GM12891 (cell line): ENCODE data around the gene INTS12.
"Not testable (repeated sequence)": the region's sequence is repeated elsewhere in the genome, so short reads cannot be mapped to it uniquely, and the experiment has no call there.

Experiments
- DNase-seq: peaks from one replicate; pipeline ENCODE4 v3.0.0; 2011; ENCODE audit warnings: low spot score; ENCODE audit not compliant: insufficient read length
- FAIRE-seq: peaks from 2 replicates; lab custom pipeline; 2011; peaks lifted over from hg19 to GRCh38; lab: Jason Lieb, UNC
- PAX5 ChIP-seq: IDR thresholded peaks from 2 replicates; pipeline ENCODE4 v1.6.1; 2011; ENCODE audit warnings: low read length, moderate library complexity, mild to moderate bottlenecking; ENCODE audit not compliant: insufficient read depth, severe bottlenecking
- POLR2A ChIP-seq: IDR thresholded peaks from 2 replicates; pipeline ENCODE4 v1.6.1; 2011; ENCODE audit warnings: low read depth, low read length, control low read depth
- POLR2AphosphoS5 ChIP-seq: IDR thresholded peaks from 2 replicates; pipeline ENCODE4 v1.6.1; 2011; ENCODE audit warnings: low read depth, low read length, control low read depth
- POU2F2 ChIP-seq: IDR thresholded peaks from 2 replicates; pipeline ENCODE4 v1.6.1; 2011; ENCODE audit warnings: low read depth, mild to moderate bottlenecking, control low read depth, low read length, moderate library complexity
- SPI1 ChIP-seq: IDR thresholded peaks from 2 replicates; pipeline ENCODE4 v1.6.1; 2011; ENCODE audit warnings: low read depth, low read length, control low read depth
- TAF1 ChIP-seq: IDR thresholded peaks from 2 replicates; pipeline ENCODE4 v1.6.1; 2011; ENCODE audit warnings: low read depth, low read length, control low read depth

Gene INTS12

GRCh38 chr4:105719204-105719603 lies 10.7 kb upstream of the INTS12 start:
- FAIRE-seq (no peak), DNase-seq (no peak)
- TF ChIP-seq SPI1 (no peak), PAX5 (no peak), TAF1 (no peak), POU2F2 (no peak), POLR2AphosphoS5 (no peak), POLR2A (no peak)

GRCh38 chr4:105715692-105716278 lies 7.3 kb upstream of the INTS12 start:
- DNase-seq (no peak), FAIRE-seq (no peak)

DNA sequence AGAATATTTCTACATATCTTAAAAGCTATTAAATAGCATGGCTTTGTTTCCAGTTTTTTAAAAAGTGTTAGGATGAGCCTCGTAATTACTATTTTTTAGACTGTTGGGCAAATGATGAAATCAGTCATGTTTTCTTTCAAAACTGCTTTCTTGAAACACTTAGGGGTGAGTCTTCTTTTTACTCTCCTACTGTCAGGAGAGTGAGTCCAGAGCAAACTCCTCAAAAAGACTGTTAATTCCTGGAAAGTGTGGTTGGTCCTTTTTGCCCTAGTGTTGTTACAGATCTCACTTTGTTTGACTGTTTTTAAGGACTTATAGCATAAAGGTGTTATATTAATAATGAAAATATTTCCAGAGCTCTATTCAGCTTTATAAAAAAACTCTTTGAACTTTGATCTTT lies 6.4 kb upstream of the INTS12 start:
- DNase-seq (no peak), FAIRE-seq (no peak)
- TF ChIP-seq TAF1 (no peak), POLR2A (no peak), PAX5 (no peak), SPI1 (no peak), POU2F2 (no peak), POLR2AphosphoS5 (no peak)

More at GRCh38 chr4:105715692-105716278, 7.3 kb upstream of the INTS12 start:
- no peak for TF ChIP-seq SPI1
- no peak for TF ChIP-seq POLR2AphosphoS5
- no peak for TF ChIP-seq POU2F2
- no peak for TF ChIP-seq PAX5
- no peak for TF ChIP-seq POLR2A
- no peak for TF ChIP-seq TAF1

DNA sequence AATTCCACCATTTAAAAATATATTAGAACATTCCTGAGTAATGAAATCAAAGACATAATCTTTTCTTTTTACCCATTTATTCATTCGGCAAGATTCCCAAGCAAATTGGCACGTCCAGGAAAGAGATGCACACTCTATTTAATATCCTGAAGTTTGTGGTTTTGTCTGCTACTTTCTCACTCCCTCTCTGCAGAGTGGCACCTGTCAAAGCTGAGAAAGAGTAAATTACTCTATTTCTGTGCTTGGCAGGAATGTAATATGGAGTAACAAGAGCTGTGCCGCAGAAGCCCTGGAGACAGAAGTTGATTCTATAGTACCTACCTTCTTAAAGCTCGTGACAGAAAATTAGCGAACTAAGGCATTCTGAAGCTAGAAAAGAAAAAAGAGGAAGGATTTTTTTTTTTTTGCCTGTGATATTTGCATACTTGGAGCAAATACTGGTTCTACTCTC lies 5.6 kb upstream of the INTS12 start:
- peak; percentile 13 for FAIRE-seq
- TF ChIP-seq POLR2AphosphoS5 (no peak), TAF1 (no peak), SPI1 (no peak), POLR2A (no peak), PAX5 (no peak), POU2F2 (no peak)
- DNase-seq: no peak

DNA sequence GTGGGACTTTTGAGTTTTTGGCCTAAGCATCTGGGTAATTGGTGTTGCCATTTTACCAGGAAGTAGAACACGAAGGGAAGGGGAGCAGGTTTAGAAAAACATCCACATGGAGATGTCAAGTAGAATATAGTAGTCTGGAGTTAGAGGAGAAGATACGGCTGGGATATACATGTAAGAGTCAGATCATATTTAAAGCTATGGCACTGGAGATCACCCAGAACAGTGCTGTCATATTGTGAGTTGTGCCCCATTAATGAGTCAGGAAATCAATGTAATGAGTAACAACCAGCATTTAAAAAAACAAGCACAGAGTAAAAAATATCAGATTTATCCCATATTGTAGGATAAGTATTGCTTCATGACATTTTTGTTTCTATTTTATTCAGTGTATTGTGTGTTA lies 4.3 kb upstream of the INTS12 start:
- TF ChIP-seq SPI1 (no peak), POLR2A (no peak), PAX5 (no peak), POU2F2 (no peak), POLR2AphosphoS5 (no peak), TAF1 (no peak)
- DNase-seq (no peak), FAIRE-seq (no peak)

GRCh38 chr4:105710678-105711077 lies 2.2 kb upstream of the INTS12 start:
- FAIRE-seq (no peak), DNase-seq (no peak)
- TF ChIP-seq TAF1 (no peak), PAX5 (no peak), POLR2AphosphoS5 (no peak), POLR2A (no peak), SPI1 (no peak), POU2F2 (no peak)

GRCh38 chr4:105710012-105710600 lies 1.6 kb upstream of the INTS12 start:
- TF ChIP-seq PAX5 (no peak), POLR2AphosphoS5 (no peak), TAF1 (no peak), POLR2A (no peak), POU2F2 (no peak)
- DNase-seq: no peak
- FAIRE-seq: no peak

DNA sequence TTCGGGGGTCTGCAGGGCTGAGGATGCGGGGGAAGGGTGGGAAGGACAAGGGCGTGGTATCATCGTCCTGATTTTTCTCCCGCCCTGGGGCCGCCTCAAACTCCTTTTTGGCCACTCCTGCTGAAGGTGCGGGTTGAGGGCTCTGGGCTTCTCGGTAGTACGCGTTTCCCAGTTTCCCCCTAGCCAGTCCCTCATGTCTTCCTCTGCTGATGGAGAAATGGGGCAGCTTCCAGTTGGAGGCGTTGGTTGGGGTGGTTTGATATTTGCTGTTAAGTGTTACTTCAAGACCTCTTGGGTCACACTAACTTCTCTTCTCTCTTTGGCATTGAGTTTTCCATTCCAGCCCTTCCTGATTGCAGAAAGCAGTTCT lies 577 bp upstream of the INTS12 start:
- DNase-seq (no peak), FAIRE-seq (no peak)
- no peak for TF ChIP-seq POU2F2

GRCh38 chr4:105707782-105708180 lies 708 bp downstream of the INTS12 start:
- DNase-seq (no peak), FAIRE-seq (no peak)
- no peak for TF ChIP-seq POLR2A
- no peak for TF ChIP-seq POLR2AphosphoS5
- no peak for TF ChIP-seq SPI1
- no peak for TF ChIP-seq POU2F2
- no peak for TF ChIP-seq PAX5
- TF ChIP-seq TAF1: no peak

DNA sequence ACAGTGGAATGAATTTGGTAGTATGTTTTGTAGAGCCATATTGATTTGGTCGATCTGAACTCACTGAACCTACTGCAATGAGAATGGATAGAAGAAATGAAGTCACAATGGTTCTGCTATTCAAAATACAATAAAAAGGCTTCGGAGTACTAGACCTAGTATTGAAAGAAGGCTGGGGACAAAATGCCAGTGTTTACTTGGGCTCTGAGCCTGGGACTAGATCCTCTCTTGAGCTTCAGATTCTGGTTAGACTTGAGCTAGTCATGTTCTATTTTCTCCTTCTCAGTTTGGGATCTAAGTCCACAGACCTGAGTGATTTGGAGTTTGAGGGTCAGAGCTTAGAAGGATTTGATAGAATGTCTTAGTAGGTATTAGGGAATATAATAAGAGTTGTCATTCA lies 9.9 kb downstream of the INTS12 start:
- FAIRE-seq: no peak
- TF ChIP-seq PAX5: no peak
- TF ChIP-seq POLR2AphosphoS5: no peak
- no peak for DNase-seq

DNA sequence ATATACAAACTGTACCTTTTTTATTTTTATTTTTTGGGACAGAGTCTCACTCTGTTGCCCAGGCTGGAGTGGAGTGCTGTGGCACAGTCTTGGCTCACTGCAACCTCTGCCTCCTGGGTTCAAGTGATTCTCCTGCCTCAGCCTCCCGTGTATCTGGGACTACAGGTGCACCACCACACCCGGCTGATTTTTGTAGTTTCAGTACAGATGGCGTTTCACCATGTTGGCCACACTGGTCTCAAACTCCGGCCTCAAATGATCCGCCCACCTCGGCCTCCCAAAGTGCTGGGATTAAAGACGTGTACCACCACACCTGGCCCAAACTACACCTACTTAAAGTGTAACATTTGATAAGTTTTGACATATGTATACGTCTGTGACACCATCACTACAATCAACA lies 12.7 kb downstream of the INTS12 start:
- not testable (repeated sequence) for DNase-seq
- peak; percentile 61 for FAIRE-seq

- not testable (repeated sequence) for DNase-seq, FAIRE-seq
Measured at GRCh38 chr4:105694812-105695211, 13.7 kb downstream of the INTS12 start.
